Measurements from ENCODE around the gene UPK3BL2. TPM values are rescaled to one million over a fixed set of nuclear protein-coding genes. Genes with fewer than 3 reads are reported as not detected.

Gene UPK3BL2
- total and polyA plus RNA-seq, 2 of the 13 experiments (the other 11 are each of a cell fraction or from before 2014, with no cell fraction given): 2.4 to 8.9 TPM

DNA sequence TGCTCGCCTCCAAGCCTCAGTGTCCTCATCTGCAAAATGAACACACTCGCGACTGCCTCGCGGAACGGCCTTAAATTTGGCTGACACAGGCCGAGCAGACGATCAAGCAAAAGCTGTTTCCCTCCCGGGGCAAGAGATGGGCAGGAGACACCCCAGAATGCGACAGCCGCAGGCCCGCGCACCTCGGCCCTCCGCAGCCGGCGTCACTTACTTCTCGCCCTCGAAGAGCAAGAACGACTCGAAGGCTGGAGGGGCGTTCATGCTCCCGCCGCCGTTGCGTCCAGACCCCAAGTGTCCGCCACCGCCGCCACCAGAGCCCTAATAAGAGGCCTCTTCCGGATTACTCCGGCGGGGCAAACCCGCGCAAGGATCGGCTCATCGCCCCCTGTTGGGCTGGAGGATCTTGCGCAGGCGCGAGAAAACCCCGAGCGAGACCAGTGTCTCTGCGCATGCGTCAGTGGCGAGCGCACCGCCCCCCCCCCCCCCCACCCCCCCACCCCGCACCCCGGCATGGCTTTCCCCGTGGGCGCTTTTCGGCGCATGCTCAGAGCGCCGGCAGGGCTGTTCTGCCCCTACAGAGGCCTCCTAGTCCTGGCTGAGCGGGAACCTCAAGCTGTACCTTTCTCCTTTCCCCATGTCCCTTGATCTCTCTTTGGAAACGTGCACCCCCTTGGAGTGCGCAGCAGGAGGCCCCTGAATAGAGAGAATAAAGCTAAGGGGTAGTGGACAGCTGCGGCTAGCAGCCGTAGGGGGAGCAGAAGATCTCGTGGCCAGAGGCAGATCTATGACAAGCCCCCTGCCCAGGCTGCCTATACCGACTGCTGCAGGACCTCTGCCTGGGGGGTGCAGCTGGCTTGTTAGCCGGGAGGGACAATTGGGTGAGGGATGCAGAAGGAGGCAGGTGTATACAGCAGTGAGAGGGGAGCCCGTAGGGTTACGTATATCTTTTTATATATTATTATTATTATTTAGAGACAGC is 29.1 kb upstream of the UPK3BL2 start, which contains the start of gene POLR2J3 (continued):
- TF ChIP-seq, protein P1, sequence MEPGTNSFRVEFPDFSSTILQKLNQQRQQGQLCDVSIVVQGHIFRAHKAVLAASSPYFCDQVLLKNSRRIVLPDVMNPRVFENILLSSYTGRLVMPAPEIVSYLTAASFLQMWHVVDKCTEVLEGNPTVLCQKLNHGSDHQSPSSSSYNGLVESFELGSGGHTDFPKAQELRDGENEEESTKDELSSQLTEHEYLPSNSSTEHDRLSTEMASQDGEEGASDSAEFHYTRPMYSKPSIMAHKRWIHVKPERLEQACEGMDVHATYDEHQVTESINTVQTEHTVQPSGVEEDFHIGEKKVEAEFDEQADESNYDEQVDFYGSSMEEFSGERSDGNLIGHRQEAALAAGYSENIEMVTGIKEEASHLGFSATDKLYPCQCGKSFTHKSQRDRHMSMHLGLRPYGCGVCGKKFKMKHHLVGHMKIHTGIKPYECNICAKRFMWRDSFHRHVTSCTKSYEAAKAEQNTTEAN (CRISPR knock-in tag; conservative IDR thresholded peaks at IDR 0.05): 0 out of 2 replicates have a peak, but pooled peaks have one; percentile 27
- TF ChIP-seq, protein P2, sequence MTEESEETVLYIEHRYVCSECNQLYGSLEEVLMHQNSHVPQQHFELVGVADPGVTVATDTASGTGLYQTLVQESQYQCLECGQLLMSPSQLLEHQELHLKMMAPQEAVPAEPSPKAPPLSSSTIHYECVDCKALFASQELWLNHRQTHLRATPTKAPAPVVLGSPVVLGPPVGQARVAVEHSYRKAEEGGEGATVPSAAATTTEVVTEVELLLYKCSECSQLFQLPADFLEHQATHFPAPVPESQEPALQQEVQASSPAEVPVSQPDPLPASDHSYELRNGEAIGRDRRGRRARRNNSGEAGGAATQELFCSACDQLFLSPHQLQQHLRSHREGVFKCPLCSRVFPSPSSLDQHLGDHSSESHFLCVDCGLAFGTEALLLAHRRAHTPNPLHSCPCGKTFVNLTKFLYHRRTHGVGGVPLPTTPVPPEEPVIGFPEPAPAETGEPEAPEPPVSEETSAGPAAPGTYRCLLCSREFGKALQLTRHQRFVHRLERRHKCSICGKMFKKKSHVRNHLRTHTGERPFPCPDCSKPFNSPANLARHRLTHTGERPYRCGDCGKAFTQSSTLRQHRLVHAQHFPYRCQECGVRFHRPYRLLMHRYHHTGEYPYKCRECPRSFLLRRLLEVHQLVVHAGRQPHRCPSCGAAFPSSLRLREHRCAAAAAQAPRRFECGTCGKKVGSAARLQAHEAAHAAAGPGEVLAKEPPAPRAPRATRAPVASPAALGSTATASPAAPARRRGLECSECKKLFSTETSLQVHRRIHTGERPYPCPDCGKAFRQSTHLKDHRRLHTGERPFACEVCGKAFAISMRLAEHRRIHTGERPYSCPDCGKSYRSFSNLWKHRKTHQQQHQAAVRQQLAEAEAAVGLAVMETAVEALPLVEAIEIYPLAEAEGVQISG (CRISPR knock-in tag; IDR thresholded peaks at IDR 0.05): peak; percentile 98
- TF ChIP-seq POLR2AphosphoS5 (IDR thresholded peaks at IDR 0.05; ENCODE audit: low read depth, low read length): peak; percentile 44; the same call in 1 of the 2 replicates
- TF ChIP-seq, protein P3, sequence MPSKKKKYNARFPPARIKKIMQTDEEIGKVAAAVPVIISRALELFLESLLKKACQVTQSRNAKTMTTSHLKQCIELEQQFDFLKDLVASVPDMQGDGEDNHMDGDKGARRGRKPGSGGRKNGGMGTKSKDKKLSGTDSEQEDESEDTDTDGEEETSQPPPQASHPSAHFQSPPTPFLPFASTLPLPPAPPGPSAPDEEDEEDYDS (CRISPR knock-in tag; IDR thresholded peaks at IDR 0.05): 0 out of 2 replicates have a peak, but pooled peaks have one; percentile 51
- TF ChIP-seq, protein P4, sequence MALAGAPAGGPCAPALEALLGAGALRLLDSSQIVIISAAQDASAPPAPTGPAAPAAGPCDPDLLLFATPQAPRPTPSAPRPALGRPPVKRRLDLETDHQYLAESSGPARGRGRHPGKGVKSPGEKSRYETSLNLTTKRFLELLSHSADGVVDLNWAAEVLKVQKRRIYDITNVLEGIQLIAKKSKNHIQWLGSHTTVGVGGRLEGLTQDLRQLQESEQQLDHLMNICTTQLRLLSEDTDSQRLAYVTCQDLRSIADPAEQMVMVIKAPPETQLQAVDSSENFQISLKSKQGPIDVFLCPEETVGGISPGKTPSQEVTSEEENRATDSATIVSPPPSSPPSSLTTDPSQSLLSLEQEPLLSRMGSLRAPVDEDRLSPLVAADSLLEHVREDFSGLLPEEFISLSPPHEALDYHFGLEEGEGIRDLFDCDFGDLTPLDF (CRISPR knock-in tag; IDR thresholded peaks at IDR 0.05): 0 out of 2 replicates have a peak, but pooled peaks have one; percentile 46
- peak; percentile 90 for TF ChIP-seq KMT2B (CRISPR knock-in tag; IDR thresholded peaks at IDR 0.05)
- 0 out of 2 replicates have a peak, but pooled peaks have one; percentile 68 for TF ChIP-seq MIER3 (CRISPR knock-in tag; IDR thresholded peaks at IDR 0.05; ENCODE audit: borderline replicate concordance)
- 0 out of 2 replicates have a peak, but pooled peaks have one; percentile 27 for TF ChIP-seq NKX3-1 (CRISPR knock-in tag; IDR thresholded peaks at IDR 0.05)
- peak; percentile 54; the same call in 1 of the 2 replicates for TF ChIP-seq TFE3 (CRISPR knock-in tag; IDR thresholded peaks at IDR 0.05)
- TF ChIP-seq YY1 (IDR thresholded peaks at IDR 0.05; ENCODE audit: insufficient read depth, insufficient replicate concordance, low read depth, low read length): peak; percentile 56
- peak; percentile 72; the same call in 1 of the 2 replicates for TF ChIP-seq RXRA (CRISPR knock-in tag; IDR thresholded peaks at IDR 0.05)
- TF ChIP-seq ZBTB26 (CRISPR knock-in tag; IDR thresholded peaks at IDR 0.05; ENCODE audit: borderline replicate concordance): peak; percentile 59; the same call in 1 of the 2 replicates
- TF ChIP-seq POLR2A (IDR thresholded peaks at IDR 0.05; ENCODE audit: insufficient read depth in 1 of 2, low read depth in 2 of 2, low read length in 2 of 2): peak; percentile 46 to 52; a peak in 2 of 4 replicates
- TF ChIP-seq NFKBIZ (CRISPR knock-in tag; IDR thresholded peaks at IDR 0.05): peak; percentile 59; the same call in 1 of the 2 replicates
- peak; percentile 52; the same call in 1 of the 2 replicates for TF ChIP-seq MIXL1 (CRISPR knock-in tag; IDR thresholded peaks at IDR 0.05)
- TF ChIP-seq IRF2 (CRISPR knock-in tag; IDR thresholded peaks at IDR 0.05): peak; percentile 88
- peak; percentile 82 for TF ChIP-seq ZNF331 (CRISPR knock-in tag; IDR thresholded peaks at IDR 0.05)
- TF ChIP-seq ETV5 (CRISPR knock-in tag; IDR thresholded peaks at IDR 0.05; ENCODE audit: borderline replicate concordance): peak; percentile 67
- peak; percentile 61; the same call in 1 of the 2 replicates for TF ChIP-seq ZFP90 (CRISPR knock-in tag; IDR thresholded peaks at IDR 0.05; ENCODE audit: borderline replicate concordance)
- 0 out of 2 replicates have a peak, but pooled peaks have one; percentile 67 for TF ChIP-seq ZNF160 (CRISPR knock-in tag; IDR thresholded peaks at IDR 0.05)

Measured in HepG2 (cell line).